Suprapubic skin (tissue), 4 donors: ENCODE results near the gene RPL31. TPM values are rescaled to one million over a fixed set of nuclear protein-coding genes. Genes with fewer than 3 reads are reported as not detected.
A peak's percentile ranks its signal among the peaks of the same experiment; 100 is the strongest.
"Not testable (repeated sequence)": the region's sequence is repeated elsewhere in the genome, so short reads cannot be mapped to it uniquely, and the experiment has no call there.

Experiments used
- DNase-seq, 2 donors: peaks; one replicate each; pipeline ENCODE4 v3.0.0-alpha.2; 2019; ENCODE audit warnings: low spot score in 2 of 2
- H3K27ac ChIP-seq: fragments of 200-600 bp; sonication (generic); one replicate; pipeline ENCODE4 v1.5.1; 2019
- H3K27me3 ChIP-seq: fragments of 200-600 bp; sonication (generic); one replicate; pipeline ENCODE4 v1.5.1; 2019
- H3K36me3 ChIP-seq: fragments of 200-600 bp; sonication (generic); one replicate; pipeline ENCODE4 v1.5.1; 2019
- H3K4me1 ChIP-seq: fragments of 200-600 bp; sonication (generic); one replicate; pipeline ENCODE4 v1.5.1; 2019
- H3K4me3 ChIP-seq: fragments of 200-600 bp; sonication (generic); one replicate; pipeline ENCODE4 v1.5.1; 2019; ENCODE audit warnings: mild to moderate bottlenecking
- H3K9me3 ChIP-seq: fragments of 200-600 bp; sonication (generic); one replicate; pipeline ENCODE4 v1.5.1; 2019
- CTCF ChIP-seq, 2 donors: fragments of 200-600 bp in 1 of 2; fragments of 450-650 bp in 1 of 2; sonication (generic) in 1 of 2; IDR thresholded peaks; one replicate each; pipeline ENCODE4 v1.5.1; 2016 to 2019; ENCODE audit warnings: antibody characterized with exemption in 2 of 2, mild to moderate bottlenecking in 1 of 2, moderate library complexity in 1 of 2
- EP300 ChIP-seq: sonication (generic); formaldehyde crosslinking; IDR thresholded peaks from one replicate; pipeline ENCODE4 v1.6.1; 2017; ENCODE audit warnings: antibody characterized with exemption
- POLR2A ChIP-seq, 2 donors: fragments of 450-650 bp; IDR thresholded peaks; one replicate each; pipeline ENCODE4 v1.6.1; 2017; ENCODE audit warnings: antibody characterized with exemption in 2 of 2, mild to moderate bottlenecking in 2 of 2, moderate library complexity in 2 of 2
- POLR2AphosphoS5 ChIP-seq, 3 donors: sonication (generic); formaldehyde crosslinking; IDR thresholded peaks; one replicate each; pipeline ENCODE4 v1.6.1; 2017; ENCODE audit warnings: antibody characterized with exemption in 3 of 3
- WGBS: methylation state at CpG from one replicate; pipeline ENCODE4 v1.1.5; 2018; 5-methylcytosine and 5-hydroxymethylcytosine counted together
- total RNA-seq, 4 donors: library from RNA; depleted of rRNA; stranded (reverse); fragments of >200 nt; gene quantifications; one replicate each; pipeline ENCODE4 v1.1.0, GENCODE V29; 2016

Gene RPL31
- total RNA-seq, 4 donors from 2014 or later: 1,149 to 1,835 (median 1,682) TPM

- TF ChIP-seq CTCF (IDR thresholded peaks at IDR 0.05): no peak
- TF ChIP-seq POLR2AphosphoS5 (IDR thresholded peaks at IDR 0.05): no peak
- no peak for TF ChIP-seq EP300
- no peak for TF ChIP-seq POLR2A (IDR thresholded peaks at IDR 0.05)
- WGBS: 41% methylated on average over 12 of the region's 12 CpGs
- H3K4me3 ChIP-seq: no peak overlapping the region
- DNase-seq: peak in 1 of 2 donors; percentile 57
- H3K27me3 ChIP-seq: no peaks in the 10 kb centered on the region
- H3K27ac ChIP-seq: no peak overlapping the region
- peaks cover 18% of the 10 kb centered on the region for H3K4me1 ChIP-seq
- H3K9me3 ChIP-seq: no peaks in the 10 kb centered on the region
- peaks cover 21% of the 10 kb centered on the region for H3K36me3 ChIP-seq
Observed at GRCh38 chr2:101047075-101047766, 45.1 kb downstream of the RPL31 start.

DNA sequence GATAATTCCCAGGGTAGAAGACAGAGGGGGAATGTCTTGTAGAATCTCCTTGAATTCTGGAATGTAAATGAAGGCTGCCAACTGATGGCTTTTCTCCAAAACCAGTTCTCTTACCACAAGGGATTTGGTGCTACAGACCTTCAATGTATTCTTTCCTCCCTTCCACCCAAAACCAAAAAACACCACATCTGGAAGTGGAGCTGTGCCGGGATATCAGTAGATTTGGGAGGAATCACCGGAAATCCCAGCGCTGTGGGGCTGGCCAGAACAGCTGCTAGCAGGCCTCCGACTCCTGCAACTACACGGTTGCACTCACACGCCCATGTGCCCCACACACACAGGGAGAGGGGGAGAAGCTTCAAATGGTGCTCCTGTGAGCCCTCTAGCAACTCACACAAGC, 45.7 kb downstream of the RPL31 start:
- DNase-seq: peak in 1 of 2 donors; percentile 67
- TF ChIP-seq CTCF (IDR thresholded peaks at IDR 0.05) (no peak), POLR2AphosphoS5 (IDR thresholded peaks at IDR 0.05) (no peak), POLR2A (IDR thresholded peaks at IDR 0.05) (no peak), EP300 (no peak)
- peak overlapping the region; percentile 39 for H3K27ac ChIP-seq
- H3K4me3 ChIP-seq: no peak overlapping the region
- peaks cover 21% of the 10 kb centered on the region for H3K36me3 ChIP-seq
- H3K27me3 ChIP-seq: no peaks in the 10 kb centered on the region
- H3K4me1 ChIP-seq: peaks cover 18% of the 10 kb centered on the region
- WGBS: 32% methylated on average over 6 of the region's 6 CpGs
- no peaks in the 10 kb centered on the region for H3K9me3 ChIP-seq

DNA sequence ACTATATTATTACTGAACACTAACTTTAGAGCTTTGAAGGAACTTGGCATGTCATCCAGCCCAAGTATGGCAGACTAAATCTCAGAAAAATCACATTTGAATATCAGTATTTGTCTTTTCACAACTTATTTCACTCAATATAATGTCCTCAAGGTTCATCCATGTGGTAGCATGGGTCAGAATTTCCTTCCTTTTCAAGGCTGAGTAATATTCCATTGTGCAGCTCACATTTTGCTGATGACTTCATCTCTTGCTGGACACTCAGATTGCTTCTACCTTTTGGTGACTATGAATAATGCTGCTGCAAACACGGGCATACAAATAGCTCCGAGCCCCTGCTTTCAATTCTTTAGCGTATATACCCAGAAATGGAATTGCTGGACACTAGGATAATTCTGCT, 46.7 kb downstream of the RPL31 start:
- Histone ChIP-seq H3K4me1 (peaks cover 18% of the 10 kb centered on the region), H3K27ac (no peak overlapping the region), H3K27me3 (no peaks in the 10 kb centered on the region), H3K36me3 (peaks cover 25% of the 10 kb centered on the region), H3K9me3 (no peaks in the 10 kb centered on the region), H3K4me3 (no peak overlapping the region)
- TF ChIP-seq POLR2AphosphoS5 (IDR thresholded peaks at IDR 0.05) (no peak), CTCF (IDR thresholded peaks at IDR 0.05) (no peak), EP300 (no peak), POLR2A (IDR thresholded peaks at IDR 0.05) (no peak)
- WGBS: over 99% methylated on average over 3 of the region's 3 CpGs
- DNase-seq: no peak

DNA sequence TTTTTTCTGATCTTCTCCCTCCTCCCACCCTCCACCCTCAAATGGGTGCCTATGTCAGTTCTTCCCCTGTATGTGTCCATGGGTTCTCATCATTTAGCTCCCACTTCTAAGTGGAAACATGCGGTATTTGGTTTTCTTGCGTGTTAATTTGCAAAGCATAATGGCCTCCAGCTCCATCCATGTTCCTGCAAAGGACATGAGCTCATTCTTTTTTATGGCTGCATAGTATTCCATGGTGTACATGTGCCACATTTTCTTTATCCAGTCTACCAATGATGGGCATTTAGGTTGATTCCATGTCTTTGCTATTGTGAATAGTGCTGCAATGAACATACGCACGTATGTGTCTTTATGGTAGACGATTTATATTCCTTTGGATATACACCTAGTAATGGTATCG, 48.8 kb downstream of the RPL31 start:
- Histone ChIP-seq H3K36me3 (peaks cover 31% of the 10 kb centered on the region), H3K4me1 (peaks cover 18% of the 10 kb centered on the region)
- DNase-seq, H3K4me3 ChIP-seq, H3K27ac ChIP-seq, H3K27me3 ChIP-seq, H3K9me3 ChIP-seq: not testable (repeated sequence)
- WGBS: 96% methylated on average over 6 of the region's 6 CpGs

DNA sequence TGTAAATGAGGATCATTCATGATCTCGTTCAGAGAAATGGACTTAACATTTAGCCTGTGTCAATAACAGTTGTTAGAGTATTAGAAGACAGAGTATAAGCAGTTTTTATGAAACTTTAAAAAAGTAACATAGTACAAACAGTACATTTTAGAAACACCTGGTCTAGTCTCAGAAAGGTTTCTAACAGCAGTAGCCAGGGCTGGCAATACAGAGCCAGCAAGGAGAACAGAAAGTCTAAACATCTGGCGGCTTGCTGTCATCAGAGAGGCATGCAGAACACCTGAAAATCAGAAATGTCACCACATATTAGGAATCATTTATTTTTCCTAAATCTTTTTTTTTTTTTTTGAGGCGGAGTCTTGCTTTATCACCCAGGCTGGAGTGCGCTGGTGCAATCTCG, 50.1 kb downstream of the RPL31 start:
- H3K27me3 ChIP-seq: no peaks in the 10 kb centered on the region
- H3K9me3 ChIP-seq: no peaks in the 10 kb centered on the region
- TF ChIP-seq CTCF (IDR thresholded peaks at IDR 0.05): no peak
- no peak for TF ChIP-seq POLR2A (IDR thresholded peaks at IDR 0.05)
- no peak for TF ChIP-seq EP300
- no peak for TF ChIP-seq POLR2AphosphoS5 (IDR thresholded peaks at IDR 0.05)
- no peak for DNase-seq
- H3K4me1 ChIP-seq: peaks cover 15% of the 10 kb centered on the region
- H3K36me3 ChIP-seq: peaks cover 35% of the 10 kb centered on the region
- 87% methylated on average over 5 of the region's 5 CpGs for WGBS
- no peak overlapping the region for H3K27ac ChIP-seq
- H3K4me3 ChIP-seq: no peak overlapping the region

- 61% methylated on average over 3 of the region's 3 CpGs for WGBS
- no peak for DNase-seq
- no peaks in the 10 kb centered on the region for H3K9me3 ChIP-seq
- H3K27me3 ChIP-seq: no peaks in the 10 kb centered on the region
- H3K27ac ChIP-seq: no peak overlapping the region
- peaks cover 45% of the 10 kb centered on the region for H3K36me3 ChIP-seq
- no peak overlapping the region for H3K4me3 ChIP-seq
- no peak for TF ChIP-seq EP300
- TF ChIP-seq POLR2AphosphoS5 (IDR thresholded peaks at IDR 0.05): no peak
- TF ChIP-seq CTCF (IDR thresholded peaks at IDR 0.05): no peak
- TF ChIP-seq POLR2A (IDR thresholded peaks at IDR 0.05): no peak
- H3K4me1 ChIP-seq: peaks cover 5% of the 10 kb centered on the region
Observed at GRCh38 chr2:101053117-101053516, 51.0 kb downstream of the RPL31 start.
